Right atrium auricular region (tissue), 2 donors: Measurements from ENCODE around the gene SMYD3. TPM values are rescaled to one million over a fixed set of nuclear protein-coding genes. Genes with fewer than 3 reads are reported as not detected.

ENCODE experiments used
- DNase-seq: peaks from one replicate; pipeline ENCODE4 v3.0.0-alpha.2; 2019; ENCODE audit warnings: low spot score
- H3K27ac ChIP-seq, 2 donors: fragments of 200-600 bp; sonication (generic); 1 replicate in 1 of 2; 2 replicates in 1 of 2; pipeline ENCODE4 v1.5.1; 2016 to 2019
- H3K27me3 ChIP-seq, 2 donors: fragments of 200-600 bp; sonication (generic); one replicate each; pipeline versions ENCODE4 v1.5.1 to v1.6.0; 2017 to 2019
- H3K36me3 ChIP-seq: fragments of 200-600 bp; sonication (generic); one replicate; pipeline ENCODE4 v1.5.1; 2016
- H3K4me1 ChIP-seq, 2 donors: fragments of 200-600 bp; sonication (generic); one replicate each; pipeline versions ENCODE4 v1.5.1 to v1.6.0; 2017 to 2019
- H3K4me3 ChIP-seq, 2 donors: fragments of 200-600 bp; sonication (generic); 1 replicate in 1 of 2; 2 replicates in 1 of 2; pipeline ENCODE4 v1.5.1; 2017 to 2019; ENCODE audit warnings: mild to moderate bottlenecking in 1 of 2, moderate library complexity in 1 of 2
- H3K9me3 ChIP-seq, 2 donors: fragments of 200-600 bp; sonication (generic); one replicate each; pipeline ENCODE4 v1.5.1; 2019
- CTCF ChIP-seq, 2 donors: fragments of 200-600 bp; sonication (generic); IDR thresholded peaks; one replicate each; pipeline ENCODE4 v1.5.1; 2019; ENCODE audit warnings: antibody characterized with exemption in 2 of 2
- total RNA-seq, 2 donors: library from RNA; depleted of rRNA; stranded (reverse); fragments of >200 nt; gene quantifications; one replicate each; pipeline ENCODE4 v1.1.0, GENCODE V29; 2016

Gene SMYD3
- 1 to 10 TPM; 7.9 to 8.5 TPM for total RNA-seq

- no peaks in the 10 kb centered on the region for H3K36me3 ChIP-seq
- H3K4me1 ChIP-seq: peaks cover 0 to 13% of the 10 kb centered on the region in 2 donors
- H3K27me3 ChIP-seq: no peaks in the 10 kb centered on the region
- no peak for DNase-seq
- peak in 1 of 2 donors; percentile 53 for TF ChIP-seq CTCF (IDR thresholded peaks at IDR 0.05)
- no peaks in the 10 kb centered on the region for H3K9me3 ChIP-seq
- peak within 1 kb of the TSS; percentile 31 to 73 for H3K27ac ChIP-seq
- peak within 1 kb of the TSS; percentile 67 to 89 for H3K4me3 ChIP-seq
Measured at GRCh38 chr1:246506674-246507481, at the start of gene SMYD3. Gene SMYD3 (minus strand): TSS chr1:246507279.

DNA sequence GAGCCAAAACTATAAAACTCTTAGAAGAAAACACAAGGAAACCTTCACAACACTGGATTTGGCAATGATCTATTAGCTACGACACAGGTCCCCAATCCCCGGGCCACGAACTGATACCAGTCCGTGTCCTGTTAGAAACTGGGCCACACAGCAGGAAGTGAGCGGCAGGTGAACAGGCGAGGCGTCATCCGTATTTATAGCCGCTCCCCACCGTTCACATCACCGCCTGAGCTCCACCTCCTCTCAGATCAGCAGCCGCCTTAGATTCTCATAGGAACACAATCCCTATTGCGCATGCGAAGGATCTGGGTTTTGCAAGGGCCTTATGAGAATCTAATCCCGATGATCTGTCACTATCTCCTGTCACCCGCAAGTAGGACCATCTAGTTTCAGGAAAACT, 47.1 kb upstream of the SMYD3 start:
- no peak for TF ChIP-seq CTCF (IDR thresholded peaks at IDR 0.05)
- DNase-seq: no peak
- no peak overlapping the region for H3K27ac ChIP-seq

GRCh38 chr1:246552110-246552509, 45.0 kb upstream of the SMYD3 start:
- DNase-seq: no peak
- H3K4me3 ChIP-seq: no peak overlapping the region
- no peak for TF ChIP-seq CTCF (IDR thresholded peaks at IDR 0.05)
- no peaks in the 10 kb centered on the region for H3K4me1 ChIP-seq
- peaks cover 47% of the 10 kb centered on the region for H3K36me3 ChIP-seq
- H3K27ac ChIP-seq: no peak overlapping the region
- no peaks in the 10 kb centered on the region for H3K9me3 ChIP-seq
- no peaks in the 10 kb centered on the region for H3K27me3 ChIP-seq

More for the DNA sequence above, 47.1 kb upstream of the SMYD3 start:
- no peaks in the 10 kb centered on the region for H3K4me1 ChIP-seq
- H3K27me3 ChIP-seq: no peaks in the 10 kb centered on the region
- H3K4me3 ChIP-seq: no peak overlapping the region
- H3K36me3 ChIP-seq: peaks cover 42% of the 10 kb centered on the region
- H3K9me3 ChIP-seq: no peaks in the 10 kb centered on the region

DNA sequence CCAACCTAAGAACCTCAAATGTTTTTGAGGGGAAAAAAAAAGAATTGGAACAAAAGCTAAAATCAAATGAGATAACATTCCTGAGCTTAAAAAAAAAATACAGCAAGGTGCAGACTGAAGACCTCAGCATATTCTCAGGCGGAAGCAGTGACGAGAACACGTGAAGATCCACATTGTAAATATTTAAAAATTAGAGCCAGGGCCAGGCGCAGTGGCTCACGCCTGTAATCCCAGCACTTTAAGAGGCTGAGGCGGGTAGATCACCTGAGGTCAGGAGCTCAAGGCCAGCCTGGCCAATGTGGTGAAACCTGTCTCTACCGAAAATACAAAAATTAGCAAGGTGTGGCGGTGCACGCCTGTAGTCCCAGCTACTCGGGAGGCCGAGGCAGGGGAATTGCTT, 43.3 kb upstream of the SMYD3 start:
- no peak for TF ChIP-seq CTCF (IDR thresholded peaks at IDR 0.05)
- Histone ChIP-seq H3K27ac (no peak overlapping the region), H3K4me1 (no peaks in the 10 kb centered on the region), H3K4me3 (no peak overlapping the region), H3K9me3 (no peaks in the 10 kb centered on the region), H3K27me3 (no peaks in the 10 kb centered on the region), H3K36me3 (peaks cover 36% of the 10 kb centered on the region)
- no peak for DNase-seq

DNA sequence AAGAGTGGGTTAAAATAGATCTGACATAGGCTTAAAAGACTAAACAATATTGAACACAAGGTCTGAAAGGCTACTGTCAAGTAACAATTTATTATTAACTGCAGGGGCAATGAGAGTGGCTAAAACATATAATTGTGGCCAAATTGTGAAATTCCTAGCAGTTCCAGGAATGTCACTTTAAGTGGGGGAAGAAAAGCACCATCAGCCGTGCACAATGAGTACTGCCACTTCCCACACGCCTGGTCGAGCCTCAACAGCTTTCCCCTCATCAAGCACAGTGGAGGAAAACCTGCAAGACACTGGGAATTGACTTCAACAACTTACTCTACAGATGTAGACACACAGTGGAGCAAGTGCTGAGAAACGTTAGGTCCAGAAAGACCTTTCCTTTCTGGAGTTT, 42.6 kb upstream of the SMYD3 start:
- DNase-seq: no peak
- H3K4me3 ChIP-seq: no peak overlapping the region
- no peaks in the 10 kb centered on the region for H3K27me3 ChIP-seq
- peaks cover 32% of the 10 kb centered on the region for H3K36me3 ChIP-seq
- no peak overlapping the region for H3K27ac ChIP-seq
- H3K9me3 ChIP-seq: no peaks in the 10 kb centered on the region
- no peaks in the 10 kb centered on the region for H3K4me1 ChIP-seq
- no peak for TF ChIP-seq CTCF (IDR thresholded peaks at IDR 0.05)

DNA sequence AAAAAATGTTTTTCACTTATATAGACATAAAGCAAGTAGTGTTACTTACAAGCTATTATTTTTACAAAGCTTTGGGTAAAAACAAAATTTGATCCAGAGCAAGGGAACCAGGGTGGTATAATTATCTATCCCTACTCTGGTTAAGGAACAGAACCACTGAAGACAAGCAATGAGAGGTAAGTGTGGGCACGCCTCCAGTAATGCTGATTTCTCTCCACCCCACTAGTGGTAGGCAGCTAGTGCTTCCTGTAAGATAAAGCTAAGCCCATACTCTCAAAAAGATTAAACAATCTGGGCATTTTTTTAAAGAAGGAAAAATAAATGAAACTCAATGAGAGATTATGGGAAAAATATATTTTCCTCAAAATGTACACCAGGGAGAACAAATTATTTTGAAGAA, 36.9 kb upstream of the SMYD3 start:
- Histone ChIP-seq H3K4me3 (no peak overlapping the region), H3K4me1 (no peaks in the 10 kb centered on the region), H3K27ac (no peak overlapping the region), H3K9me3 (no peaks in the 10 kb centered on the region), H3K27me3 (no peaks in the 10 kb centered on the region), H3K36me3 (peaks cover 54% of the 10 kb centered on the region)
- no peak for DNase-seq
- no peak for TF ChIP-seq CTCF (IDR thresholded peaks at IDR 0.05)
